ENCODE results near the gene LRCH3.

DNA sequence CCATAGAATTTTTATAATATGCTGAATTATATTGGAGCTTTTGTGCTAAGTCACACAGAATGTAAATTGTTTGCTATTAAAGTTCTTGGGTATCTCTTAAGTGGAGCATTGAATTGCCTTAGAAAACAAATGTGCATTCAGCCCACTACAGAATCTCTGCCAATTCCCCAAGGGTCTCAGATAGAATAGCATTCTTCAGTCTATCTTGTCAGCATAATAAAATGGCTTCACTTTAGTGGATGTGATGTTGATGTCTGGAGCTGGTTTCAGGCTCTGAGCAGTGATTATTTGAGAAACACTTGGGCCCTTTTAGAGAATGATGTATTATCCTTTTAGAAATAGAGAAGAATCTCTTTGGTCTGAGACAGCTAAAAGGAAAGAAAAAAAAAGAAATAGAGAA lies 45.2 kb downstream of the LRCH3 start:
- TF ChIP-seq, protein P1, sequence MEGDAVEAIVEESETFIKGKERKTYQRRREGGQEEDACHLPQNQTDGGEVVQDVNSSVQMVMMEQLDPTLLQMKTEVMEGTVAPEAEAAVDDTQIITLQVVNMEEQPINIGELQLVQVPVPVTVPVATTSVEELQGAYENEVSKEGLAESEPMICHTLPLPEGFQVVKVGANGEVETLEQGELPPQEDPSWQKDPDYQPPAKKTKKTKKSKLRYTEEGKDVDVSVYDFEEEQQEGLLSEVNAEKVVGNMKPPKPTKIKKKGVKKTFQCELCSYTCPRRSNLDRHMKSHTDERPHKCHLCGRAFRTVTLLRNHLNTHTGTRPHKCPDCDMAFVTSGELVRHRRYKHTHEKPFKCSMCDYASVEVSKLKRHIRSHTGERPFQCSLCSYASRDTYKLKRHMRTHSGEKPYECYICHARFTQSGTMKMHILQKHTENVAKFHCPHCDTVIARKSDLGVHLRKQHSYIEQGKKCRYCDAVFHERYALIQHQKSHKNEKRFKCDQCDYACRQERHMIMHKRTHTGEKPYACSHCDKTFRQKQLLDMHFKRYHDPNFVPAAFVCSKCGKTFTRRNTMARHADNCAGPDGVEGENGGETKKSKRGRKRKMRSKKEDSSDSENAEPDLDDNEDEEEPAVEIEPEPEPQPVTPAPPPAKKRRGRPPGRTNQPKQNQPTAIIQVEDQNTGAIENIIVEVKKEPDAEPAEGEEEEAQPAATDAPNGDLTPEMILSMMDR (IDR thresholded peaks at IDR 0.05): no peak
- TF ChIP-seq POLR2A (IDR thresholded peaks at IDR 0.05) (no peak), POLR2AphosphoS5 (IDR thresholded peaks at IDR 0.05) (no peak)
